ENCODE results near the gene DLG2. TPM values are rescaled to one million over a fixed set of nuclear protein-coding genes. Genes with fewer than 3 reads are reported as not detected.

The DLG2 gene
- total RNA-seq, 1 donor from 2014 or later = 174 TPM

DNA sequence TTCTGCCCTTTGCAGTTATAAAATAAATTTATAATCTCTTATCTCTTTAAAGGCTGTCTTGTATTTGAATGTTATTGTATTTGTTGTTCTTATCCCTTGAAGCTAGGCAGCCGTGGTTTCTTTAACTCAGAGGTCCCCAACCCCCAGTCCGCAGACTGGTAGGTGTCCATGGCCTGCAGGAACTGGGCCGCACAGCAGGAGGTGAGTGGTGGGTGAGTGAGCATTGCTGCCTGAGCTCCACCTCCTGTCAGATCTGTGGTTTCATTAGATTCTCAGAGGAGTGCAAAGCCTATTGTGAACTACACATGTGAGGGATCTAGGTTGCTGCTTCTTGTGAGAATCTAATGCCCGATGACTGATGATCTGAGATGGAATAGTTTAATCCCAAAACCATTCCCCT, 1961.0 kb downstream of the DLG2 start:
- FAIRE-seq (no peak), DNase-seq (ENCODE audit: low spot score in 2 of 2) (no peak)

DNA sequence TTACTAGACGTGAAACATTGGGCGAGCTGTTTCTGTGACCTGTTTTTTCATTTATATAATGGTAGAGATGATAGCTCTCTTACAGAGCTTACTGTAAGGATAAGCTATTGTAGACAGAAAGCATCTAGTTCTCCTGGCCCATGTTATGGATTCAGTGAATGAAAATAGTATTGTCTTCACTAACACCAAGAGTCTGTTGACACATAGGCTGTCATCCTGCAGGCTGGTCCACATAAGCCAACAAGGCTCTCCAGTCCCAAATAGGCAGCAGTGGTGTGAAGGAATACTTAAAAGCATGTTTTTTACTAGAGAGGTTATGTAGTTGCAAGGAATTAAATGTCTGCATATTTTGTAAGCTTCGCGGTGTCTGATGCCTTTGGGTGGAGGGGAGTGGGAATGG, 1963.2 kb downstream of the DLG2 start:
- no peak for DNase-seq (ENCODE audit: low spot score in 2 of 2)
- no peak for FAIRE-seq

DNA sequence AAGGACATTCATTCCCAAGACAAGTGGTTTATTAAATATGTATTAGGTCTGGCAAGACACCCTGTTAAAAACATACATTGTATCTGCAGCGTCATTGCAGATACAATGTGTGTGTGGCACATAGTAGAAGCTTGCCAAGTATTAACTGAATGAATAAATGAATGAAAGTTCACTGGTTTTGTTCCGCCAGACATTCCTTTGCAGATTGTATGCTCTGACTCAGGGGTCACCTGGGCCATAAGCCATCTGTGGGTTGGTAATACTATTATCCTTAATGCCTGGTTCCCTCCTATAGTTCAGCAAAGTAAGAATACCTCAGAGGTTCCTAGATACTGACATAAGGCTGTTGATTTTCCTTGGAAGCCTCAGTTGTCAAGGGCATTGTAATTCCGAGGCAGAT, 1963.7 kb downstream of the DLG2 start:
- DNase-seq (ENCODE audit: low spot score in 2 of 2) (no peak), FAIRE-seq (no peak)

DNA sequence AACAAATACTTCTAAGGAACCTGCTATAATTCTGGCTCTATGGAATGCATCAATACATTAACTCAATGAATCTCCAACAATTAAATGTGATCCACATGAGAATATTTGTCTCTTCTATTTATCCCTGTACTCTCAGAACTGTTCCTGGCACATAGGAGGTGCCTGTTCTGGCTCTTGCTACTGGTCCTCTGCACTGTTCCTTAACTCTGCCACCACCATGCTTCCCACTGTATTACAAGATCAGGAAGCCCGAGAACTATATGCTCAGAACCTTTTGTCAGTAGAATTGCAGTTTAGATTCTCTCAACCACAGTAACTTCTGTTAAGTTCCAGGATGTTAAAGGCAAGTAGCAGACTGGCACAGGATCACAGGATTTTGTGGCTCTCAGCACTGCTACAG, 1964.7 kb downstream of the DLG2 start:
- FAIRE-seq = no peak
- DNase-seq (ENCODE audit: low spot score in 2 of 2) = no peak

DNA sequence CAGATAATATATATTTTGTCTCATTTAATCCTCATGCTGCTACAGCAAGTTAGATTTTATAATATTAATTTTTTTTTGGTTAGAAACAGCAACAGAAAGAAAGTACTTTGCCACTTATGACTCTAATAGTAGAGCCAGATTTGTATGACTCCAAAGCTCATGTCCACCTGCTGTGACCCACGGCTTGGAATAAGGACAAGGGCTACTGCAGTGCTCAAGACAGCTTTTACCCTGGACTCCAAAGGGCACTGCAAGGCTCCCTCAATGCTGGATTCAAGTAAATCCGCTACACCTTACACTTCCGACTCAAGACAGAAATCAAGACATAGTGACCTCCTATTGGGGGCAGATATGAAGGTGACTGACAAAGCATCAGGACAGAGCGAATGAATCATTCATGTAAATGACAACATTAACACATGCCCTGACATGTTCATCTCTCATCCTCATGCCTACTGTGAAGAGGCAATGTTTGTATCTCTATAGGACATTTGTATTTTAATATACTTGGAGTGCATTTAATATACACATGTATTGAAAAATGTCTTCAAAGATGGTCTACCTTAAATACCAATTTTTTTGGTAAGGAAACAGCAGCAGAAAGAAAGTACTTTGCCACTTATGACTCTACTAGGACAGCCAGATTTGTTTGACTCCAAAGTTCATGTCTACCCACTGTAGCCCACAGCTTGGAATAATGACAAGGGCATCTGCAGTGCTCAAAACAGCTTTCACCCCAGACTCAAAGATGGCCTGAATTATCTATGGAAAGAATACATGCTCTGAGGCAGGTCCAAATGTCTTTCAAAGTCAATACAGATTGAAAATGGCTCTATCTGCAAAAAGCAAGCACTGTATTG, 1965.4 kb downstream of the DLG2 start:
- no peak for FAIRE-seq

DNA sequence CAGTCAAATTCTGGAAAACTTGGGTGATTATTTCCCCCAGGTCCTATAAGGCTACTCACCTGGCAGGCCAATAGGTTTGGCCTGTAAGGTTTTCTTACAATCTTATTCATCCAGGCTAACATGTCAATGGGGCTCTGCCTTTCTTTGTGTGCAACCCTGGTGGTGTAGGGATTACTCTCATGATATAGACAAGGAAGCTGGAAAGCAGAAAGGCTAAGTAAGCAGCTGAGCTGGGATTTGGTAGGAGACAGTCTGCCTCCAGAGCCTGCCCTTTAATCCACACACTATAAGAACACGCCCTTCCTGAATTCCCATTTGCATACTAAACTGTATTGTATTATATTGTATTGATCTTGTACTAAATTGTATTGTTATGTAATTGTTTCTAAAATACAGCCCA, 1967.7 kb downstream of the DLG2 start:
- no peak for DNase-seq (ENCODE audit: low spot score in 2 of 2)
- no peak for FAIRE-seq

More for the DNA sequence above, 1965.4 kb downstream of the DLG2 start:
- DNase-seq (ENCODE audit: low spot score in 2 of 2) = no peak

DNA sequence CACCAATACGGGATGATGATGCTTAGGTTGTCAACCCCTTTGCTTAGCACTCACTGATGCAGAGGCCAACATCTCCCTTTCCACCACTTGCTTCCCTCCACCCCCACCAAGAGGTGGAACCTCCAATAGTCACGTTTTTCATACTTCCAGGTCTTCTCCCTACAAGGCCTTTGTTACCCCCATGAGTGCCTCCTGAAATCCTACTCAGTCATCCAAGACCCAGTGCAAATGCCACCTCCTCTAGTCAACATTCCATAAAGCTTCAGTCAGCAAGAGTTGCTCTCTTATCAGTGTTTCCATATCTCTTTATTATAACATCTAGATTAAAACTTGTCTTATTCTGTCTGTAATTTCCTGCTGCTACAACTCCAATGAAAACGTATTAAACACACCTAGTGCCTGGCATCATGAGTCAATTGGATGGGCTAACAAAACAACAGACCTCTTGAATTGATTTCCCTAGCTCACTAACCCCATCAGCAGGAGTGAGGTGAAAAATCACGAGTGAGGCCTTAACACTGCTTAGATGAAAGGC, 1970.3 kb downstream of the DLG2 start:
- DNase-seq (ENCODE audit: low spot score in 2 of 2) = no peak
- no peak for FAIRE-seq

DNA sequence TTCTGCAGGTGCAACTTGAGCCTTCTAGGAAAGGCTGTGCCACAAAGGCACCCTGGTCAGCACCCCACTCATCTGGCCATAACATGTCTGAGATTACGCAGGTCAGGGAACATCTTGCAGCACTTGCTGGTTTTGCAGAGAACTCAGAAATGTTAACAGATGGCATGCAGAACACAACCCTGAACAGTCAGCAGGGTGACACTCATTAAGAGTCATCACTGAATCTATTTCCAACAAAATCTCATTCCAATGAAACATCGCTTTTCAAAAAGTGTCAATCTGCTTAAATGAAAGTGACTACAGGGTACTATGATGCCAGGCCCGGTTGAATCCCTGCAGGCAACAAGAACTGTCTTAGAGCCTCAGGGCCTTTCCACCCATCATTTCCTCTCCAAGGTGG, 1971.2 kb downstream of the DLG2 start:
- no peak for FAIRE-seq
- DNase-seq (ENCODE audit: low spot score in 2 of 2) = no peak

DNA sequence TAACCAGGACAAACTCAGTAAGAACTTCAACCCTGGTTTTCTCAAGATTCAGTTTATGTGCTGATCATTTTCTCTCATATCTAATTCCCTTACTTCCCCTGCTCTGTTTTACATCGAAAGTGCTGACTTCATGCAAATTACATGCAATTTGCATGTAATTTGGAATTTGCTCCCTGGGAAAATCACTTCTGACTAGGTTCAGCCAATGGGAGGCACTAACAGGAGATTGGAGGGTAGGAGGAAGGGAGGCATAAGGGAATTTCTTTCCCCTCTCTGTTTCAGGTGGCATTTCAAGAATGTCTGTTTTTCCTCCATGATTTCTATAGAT, 1977.7 kb downstream of the DLG2 start:
- DNase-seq (ENCODE audit: low spot score in 2 of 2) = no peak
- FAIRE-seq = no peak

DNA sequence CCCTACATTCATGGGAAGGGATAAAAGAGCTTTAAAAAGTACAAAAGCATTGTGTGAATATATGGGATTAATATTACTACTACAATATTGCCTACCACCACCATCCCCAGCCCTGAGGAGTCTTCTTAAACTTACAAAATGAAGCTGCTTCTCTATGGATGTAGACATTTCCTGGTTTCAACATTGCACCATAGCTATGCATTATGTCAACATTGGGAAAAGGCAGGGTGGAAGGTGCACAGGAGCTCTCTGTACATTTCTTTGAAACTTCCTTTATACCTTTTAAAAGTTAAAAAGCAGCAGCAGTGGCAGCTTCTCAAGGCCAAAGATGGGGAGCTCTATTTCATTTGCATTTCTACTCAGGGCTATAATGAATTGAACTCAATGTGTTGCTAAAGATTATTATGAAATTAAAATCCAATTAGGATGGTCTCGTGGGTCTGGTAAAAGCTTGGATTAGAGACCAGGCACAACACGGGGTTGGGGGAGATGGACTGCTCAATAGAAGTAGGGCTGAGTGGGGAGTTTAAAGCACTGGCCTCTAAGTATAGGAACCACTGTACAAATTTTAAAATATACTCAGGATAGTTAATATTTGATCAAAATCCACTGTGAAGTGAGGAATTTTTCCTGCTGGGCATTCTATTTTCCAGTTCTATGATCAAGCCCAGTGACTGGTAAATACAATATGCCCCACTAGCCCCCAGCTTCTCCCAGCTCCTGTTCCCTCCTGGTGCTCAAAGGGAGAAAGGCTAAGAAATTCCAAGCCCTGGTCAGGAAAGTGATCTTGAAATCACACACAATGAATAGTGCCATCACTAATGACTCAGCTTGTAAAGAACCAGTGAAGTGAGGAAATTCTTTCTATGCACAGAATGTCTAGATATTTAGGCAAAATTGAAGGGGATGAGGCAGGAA, 1978.3 kb downstream of the DLG2 start:
- FAIRE-seq = no peak
- no peak for DNase-seq (ENCODE audit: low spot score in 2 of 2)

DNA sequence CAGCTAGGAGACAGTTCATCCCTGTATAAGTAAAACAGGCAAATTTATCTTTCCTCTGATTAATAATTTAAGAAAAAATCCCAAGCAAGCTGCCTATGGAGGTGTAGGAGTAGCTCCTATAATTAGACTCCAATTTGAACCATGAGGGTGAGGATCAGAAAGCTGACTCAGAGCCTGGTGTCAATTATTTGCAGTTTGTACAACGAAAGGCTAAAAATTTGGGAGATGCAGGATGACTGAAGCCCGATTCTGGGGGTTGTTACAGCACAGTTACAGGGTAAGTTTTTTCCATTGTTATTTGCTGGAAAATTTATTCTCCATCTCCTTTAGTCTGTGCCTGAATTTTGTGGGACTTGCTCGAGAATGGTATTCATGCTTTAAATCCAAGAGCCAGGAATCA, 1981.6 kb downstream of the DLG2 start:
- no peak for FAIRE-seq

DNA sequence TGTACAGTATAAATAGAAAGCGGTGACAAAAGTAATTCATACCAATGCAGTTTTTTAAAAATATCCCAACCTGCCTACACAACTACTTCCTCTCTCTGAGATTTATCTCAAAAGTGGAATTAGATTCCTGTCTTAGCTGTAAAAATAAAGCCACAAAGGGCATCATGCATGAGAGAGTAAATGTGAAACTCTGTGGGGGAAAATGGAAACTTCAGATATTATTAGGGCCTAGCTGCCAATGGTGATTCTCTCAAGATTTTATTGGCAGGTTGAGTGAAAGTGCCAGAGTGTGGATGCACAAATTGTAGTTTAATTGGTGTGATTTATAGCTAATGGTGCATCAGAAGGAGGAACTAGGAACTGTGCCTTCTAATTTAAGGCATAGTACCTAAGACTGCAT, 1984.0 kb downstream of the DLG2 start:
- DNase-seq (ENCODE audit: low spot score in 2 of 2) (no peak), FAIRE-seq (no peak)

More for the DNA sequence above, 1981.6 kb downstream of the DLG2 start:
- no peak for DNase-seq (ENCODE audit: low spot score in 2 of 2)

DNA sequence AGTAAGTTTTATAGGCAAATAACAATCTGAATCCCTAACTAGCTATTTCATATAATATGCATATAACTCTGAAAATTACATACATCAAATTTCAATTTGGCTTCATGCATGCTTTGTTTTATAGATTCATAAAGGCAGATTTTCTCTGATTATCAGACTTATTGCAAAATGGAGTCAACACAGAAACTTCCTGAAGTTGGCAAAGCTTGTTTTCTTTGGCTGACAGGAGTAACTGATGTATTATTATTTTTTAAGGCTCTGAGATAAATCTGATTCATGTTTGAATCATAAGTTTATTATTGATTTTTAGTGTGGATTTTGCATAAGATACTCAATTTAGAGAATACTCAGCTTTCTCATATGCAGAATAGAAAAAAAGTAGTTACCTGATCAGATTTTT, 1984.6 kb downstream of the DLG2 start:
- no peak for FAIRE-seq

DNA sequence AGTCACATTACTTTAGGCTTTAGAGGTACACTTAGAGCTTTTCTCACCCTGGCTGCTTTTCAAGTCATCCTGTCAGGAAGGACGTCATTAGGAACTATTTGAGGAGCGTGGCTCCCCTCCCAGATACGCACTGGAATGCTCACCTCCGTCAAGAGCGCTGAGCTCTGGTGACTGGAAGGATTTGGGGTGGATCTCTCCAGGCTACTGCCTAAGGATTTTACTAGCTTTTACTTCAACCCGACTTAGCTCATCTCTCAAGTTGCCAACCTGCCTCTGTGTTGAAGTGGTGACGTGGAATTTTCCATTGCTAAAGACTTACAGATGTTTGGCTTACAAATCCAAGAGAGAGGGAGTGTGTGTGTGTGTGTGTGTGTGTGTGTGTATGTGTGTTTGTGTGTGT, 1985.6 kb downstream of the DLG2 start:
- FAIRE-seq (no peak), DNase-seq (ENCODE audit: low spot score in 2 of 2) (no peak)

More for the DNA sequence above, 1984.6 kb downstream of the DLG2 start:
- no peak for DNase-seq (ENCODE audit: low spot score in 2 of 2)

DNA sequence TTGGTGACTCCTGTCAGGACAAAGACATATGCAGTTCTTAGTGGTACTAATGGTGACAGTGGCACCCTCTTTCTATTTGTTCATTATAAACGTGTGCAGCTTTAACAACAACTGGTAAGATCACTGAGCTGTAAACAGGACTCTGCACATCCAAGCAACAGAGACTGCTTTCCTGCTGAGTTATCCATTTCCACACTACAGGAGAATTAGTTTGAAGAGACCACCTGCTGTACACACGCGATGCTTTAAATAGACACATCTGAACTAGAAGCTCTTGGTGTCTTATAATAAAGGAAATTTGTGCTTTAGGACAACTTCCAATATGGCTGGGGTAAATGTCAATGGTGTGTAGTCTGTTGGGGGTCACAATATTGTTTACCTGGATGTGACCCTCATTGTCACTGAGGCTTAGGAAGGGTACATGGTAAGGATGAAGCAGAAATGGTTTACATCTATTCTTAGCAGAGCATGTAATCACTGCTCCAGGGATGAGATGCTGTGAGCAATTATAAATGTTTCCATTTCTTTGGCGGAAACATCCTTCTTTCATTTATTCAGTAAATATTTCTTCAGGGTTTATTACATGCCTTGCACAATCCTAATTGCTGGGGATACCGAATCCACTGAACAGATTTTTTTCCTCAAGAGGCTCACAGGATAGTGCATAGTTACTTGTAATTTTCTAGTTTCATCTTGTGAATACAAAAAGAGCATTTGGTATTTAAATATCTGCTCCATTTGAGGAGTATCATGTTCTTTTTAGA, 1987.0 kb downstream of the DLG2 start:
- no peak for DNase-seq (ENCODE audit: low spot score in 2 of 2)
- no peak for FAIRE-seq

DNA sequence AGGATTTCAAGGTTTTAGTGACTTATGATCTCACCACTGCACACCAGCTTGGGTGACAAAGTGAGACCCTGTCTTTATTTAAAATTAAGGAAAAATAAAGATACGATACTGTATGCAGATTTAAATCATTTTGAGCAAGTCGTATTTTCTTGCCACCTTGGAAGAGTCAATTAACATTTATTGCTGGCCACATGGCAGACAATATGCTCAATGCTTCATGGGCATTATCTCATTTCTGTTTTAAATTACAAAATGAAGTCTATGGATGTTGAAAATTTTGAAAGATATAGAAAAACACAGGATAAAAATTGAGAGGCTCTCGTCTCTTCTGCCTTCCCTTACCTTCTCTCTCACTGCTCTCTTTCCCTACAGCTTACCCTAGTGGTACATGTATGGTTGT, 1992.0 kb downstream of the DLG2 start:
- FAIRE-seq = no peak

DNA sequence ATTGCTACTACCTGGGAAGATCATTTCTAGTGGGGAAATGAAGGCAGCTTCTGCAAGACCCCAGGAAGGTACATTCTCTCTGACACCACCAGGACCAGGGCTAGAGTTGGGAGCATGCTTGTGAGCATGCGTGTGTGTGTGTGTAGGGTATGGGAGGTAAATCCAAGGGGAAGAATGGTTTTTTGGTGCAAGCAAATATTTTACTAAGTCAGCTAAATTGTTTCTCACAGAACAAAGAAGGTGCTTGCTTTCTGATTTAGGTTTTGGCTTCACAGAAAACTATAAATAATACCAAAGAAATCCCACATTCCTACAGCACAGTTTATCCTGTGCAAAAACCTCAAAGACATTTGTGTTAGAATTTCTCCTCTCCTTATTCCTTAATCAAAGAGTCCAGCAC, 1996.9 kb downstream of the DLG2 start:
- FAIRE-seq (no peak), DNase-seq (ENCODE audit: low spot score in 2 of 2) (no peak)

More for the DNA sequence above, 1992.0 kb downstream of the DLG2 start:
- no peak for DNase-seq (ENCODE audit: low spot score in 2 of 2)

DNA sequence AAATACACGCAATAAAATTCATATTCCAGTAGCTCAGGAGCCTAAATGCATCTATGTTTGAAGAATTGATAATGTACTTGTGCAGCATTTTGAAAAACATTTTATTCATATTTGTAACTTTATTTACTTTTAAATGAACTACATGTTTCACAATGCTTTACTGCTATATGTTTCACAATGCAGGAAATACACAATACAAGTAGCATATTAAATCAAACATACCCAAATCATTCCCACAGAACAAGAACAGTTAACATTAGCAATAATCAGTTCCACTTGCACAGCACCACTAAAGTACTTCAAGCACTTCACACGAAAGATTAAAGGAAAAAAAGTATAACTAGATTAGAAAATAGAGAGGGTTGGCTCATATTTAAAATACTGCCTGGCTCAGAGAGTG, 1997.4 kb downstream of the DLG2 start:
- no peak for DNase-seq (ENCODE audit: low spot score in 2 of 2)
- no peak for FAIRE-seq

DNA sequence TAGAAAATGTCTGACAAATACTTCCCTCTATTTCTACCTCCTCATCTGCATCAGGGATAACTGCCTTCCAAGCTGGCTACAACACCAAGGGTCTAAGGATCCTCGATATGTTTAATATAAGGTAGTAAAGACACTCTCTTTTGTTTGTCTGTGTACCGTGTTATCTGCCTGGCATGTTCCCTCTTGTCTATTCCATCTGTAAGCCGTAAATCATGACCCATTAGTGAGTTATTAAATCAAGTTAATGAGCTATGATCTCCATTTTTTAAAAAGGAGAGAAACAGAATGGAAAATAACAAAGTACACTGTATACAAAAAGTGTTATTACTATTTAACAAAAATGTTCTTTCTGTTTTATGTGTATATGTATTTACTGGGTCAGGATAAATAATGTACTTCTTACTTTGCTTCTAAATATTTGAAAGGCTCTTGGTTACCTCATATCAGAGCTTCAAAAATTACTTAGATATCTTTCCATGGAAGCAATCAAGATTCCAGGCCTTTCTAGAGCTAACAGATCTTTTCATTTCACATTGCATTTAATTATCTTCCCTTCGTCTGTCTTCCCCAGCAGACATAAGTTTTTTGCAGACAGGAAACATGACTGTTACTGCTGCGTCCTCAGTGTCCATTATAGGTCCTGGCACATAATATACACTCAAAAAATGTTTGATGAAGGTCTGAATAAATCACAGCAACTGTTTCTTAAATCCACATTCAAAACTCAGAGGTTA, 1998.4 kb downstream of the DLG2 start:
- DNase-seq (ENCODE audit: low spot score in 2 of 2) = no peak
- FAIRE-seq = no peak

DNA sequence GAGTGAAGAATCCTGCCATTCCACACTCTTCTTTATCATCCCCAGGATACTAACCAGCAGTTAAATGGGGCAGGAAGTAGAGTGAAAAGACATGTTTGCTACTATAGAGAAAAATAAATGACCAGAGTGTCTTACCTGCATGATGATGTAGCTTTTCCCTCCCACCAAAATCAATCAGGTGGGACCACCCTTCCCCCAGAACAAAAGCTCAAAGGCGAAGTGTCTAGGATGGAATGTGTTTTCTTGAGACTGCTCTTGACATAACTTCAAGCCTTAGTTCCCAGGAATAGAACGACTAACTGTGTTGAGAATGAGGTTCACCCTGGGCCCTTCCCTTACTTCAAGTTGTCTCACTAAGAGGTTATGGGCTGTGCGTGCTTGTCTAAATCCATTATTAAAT, 2001.8 kb downstream of the DLG2 start:
- DNase-seq (ENCODE audit: low spot score in 2 of 2) = no peak
- FAIRE-seq = no peak
